ENCODE results near the gene ANKS3.

DNA sequence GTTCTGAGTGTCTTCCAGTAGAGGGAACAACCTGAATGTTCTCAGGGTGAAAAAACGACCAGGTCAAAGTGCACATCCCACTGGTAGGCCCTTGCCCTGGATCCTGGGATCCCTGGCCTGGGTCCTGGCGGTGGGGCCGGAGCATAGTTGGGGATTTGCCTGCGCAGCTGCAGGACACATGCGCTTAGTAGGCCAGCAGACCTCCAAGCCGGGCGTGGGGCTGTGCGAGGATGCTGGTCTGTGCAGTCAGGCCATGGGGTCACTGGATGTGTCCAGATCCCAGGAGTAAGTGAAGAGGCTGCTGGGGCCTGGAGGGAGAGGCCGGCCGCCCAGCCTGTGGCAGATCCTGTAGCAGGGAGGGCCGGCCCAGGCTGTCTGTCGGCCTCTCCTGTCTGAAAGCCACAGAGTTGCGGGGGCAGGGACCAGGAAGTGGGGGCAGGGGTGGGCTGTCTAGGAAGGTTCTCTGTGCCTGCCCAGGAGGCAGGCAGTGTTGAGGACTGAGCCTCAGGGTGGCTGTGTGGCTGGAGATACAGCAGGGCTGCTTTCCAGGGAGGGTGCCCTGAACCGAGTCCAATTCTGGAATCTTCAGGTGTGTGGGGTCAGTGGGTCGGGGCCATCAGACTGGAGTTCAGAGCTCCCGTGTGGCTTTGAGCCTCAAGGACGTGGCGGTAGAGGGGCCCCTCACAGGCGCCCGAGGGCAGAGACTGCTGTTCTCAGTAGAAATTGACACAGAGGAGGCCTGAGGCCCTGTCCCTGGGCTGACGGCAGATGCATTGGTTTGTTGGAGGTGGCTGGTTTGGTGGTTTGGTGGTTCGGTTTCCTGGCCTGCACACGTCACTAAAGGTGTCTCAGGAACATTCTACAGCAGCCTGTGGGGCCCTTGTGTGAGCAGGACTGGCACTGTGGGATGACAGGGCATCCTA, 57.9 kb downstream of the ANKS3 start:
- TF ChIP-seq, protein P1, sequence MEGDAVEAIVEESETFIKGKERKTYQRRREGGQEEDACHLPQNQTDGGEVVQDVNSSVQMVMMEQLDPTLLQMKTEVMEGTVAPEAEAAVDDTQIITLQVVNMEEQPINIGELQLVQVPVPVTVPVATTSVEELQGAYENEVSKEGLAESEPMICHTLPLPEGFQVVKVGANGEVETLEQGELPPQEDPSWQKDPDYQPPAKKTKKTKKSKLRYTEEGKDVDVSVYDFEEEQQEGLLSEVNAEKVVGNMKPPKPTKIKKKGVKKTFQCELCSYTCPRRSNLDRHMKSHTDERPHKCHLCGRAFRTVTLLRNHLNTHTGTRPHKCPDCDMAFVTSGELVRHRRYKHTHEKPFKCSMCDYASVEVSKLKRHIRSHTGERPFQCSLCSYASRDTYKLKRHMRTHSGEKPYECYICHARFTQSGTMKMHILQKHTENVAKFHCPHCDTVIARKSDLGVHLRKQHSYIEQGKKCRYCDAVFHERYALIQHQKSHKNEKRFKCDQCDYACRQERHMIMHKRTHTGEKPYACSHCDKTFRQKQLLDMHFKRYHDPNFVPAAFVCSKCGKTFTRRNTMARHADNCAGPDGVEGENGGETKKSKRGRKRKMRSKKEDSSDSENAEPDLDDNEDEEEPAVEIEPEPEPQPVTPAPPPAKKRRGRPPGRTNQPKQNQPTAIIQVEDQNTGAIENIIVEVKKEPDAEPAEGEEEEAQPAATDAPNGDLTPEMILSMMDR (IDR thresholded peaks at IDR 0.05), result no peak
- no peak for TF ChIP-seq EZH2 (IDR thresholded peaks at IDR 0.05; ENCODE audit: borderline replicate concordance, insufficient read depth, low read depth, low read length, poor library complexity, severe bottlenecking)
